Astrocyte of the cerebellum (primary cell): ENCODE measurements around the gene SMYD2.

Source experiments
- DNase-seq: peaks from one replicate; pipeline ENCODE4 v3.0.0-alpha.2; 2011; ENCODE audit warnings: low read depth
- H3K4me3 ChIP-seq: 2 replicates; pipeline ENCODE4 v1.5.1; 2011; ENCODE audit warnings: mild to moderate bottlenecking, low read depth, low read length, moderate library complexity
- CTCF ChIP-seq: IDR thresholded peaks from 2 replicates; pipeline ENCODE4 v1.5.1; 2012; ENCODE audit warnings: low read length, low read depth, moderate library complexity, mild to moderate bottlenecking; ENCODE audit errors: missing control alignments
- in situ Hi-C: cut with HindIII; loops from 2 replicates; pipeline ENCODE4 v1.10.0; 2017; ENCODE audit warnings: low sequenced_read_pairs

The SMYD2 gene

DNA sequence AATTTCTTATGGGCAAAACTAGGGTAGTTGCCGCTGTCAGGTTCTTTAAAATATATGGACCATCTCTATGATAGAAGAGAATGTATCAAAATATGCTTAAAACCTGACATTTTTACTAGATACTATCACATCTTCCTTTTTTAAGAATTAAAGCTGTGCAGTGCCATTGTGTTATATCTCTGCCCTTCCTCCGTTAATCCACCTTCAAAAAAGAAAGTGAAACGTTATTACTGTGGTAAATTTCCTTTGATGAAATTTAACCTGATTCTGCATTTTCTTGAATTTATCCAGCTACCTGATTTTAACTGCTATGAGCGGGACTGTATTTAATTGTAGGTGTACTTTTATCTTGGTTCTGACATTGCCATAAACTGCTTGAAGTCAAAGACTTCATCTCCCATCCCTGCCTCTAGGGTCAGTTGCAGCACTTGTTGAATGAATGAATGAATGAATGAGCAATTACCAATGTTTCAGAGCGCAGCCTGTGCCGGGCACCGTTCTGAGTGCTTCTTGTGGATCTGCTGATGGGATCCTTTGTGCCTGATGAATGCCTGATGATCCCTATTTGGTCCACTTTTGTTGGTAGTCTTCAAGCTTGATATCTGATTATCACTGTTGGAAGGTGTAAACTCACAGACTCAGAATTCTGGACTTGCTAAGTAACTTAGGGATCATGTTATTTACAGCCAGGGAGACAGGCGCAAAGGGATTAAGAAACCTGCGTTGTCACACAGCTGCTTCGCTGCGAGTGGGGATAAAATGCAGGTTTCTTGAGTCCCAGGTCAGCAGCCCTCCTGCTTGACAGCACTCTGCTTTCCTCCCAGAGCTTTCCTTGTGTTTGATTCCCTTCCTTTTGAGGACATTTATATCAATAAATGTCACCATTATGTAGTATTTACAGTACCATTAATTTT lies 30.1 kb downstream of the SMYD2 start:
- in situ Hi-C loops: no loop called here
- no peak overlapping the region for H3K4me3 ChIP-seq
- no peak for DNase-seq

DNA sequence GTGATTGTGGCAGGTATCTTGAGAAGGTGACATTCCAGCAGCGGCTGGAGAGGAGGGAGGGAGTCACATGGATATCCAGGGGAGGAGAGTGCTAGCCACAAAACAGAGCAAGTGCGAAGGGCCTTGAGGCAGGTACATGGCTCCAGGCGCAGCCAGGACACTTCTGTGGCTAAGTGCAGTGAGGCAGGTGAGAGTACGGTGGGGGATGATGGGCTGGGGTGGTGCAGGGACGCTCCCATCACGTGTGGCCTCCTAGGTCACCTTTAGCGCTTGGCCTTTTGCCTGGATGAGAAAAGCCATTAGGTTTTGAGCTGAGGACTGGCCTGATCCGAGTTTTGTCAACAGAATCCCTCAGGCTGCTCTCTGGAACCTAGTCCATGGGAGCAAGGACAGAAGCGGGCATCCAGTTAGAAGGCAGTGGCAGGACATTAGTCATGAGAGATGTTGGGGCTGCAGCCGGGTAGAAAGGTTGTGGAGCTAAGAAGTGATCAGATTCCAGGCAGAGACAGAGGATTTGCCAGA lies 31.6 kb downstream of the SMYD2 start:
- in situ Hi-C loops: no loop called here

More for the DNA sequence above, 30.1 kb downstream of the SMYD2 start:
- TF ChIP-seq CTCF: no peak

DNA sequence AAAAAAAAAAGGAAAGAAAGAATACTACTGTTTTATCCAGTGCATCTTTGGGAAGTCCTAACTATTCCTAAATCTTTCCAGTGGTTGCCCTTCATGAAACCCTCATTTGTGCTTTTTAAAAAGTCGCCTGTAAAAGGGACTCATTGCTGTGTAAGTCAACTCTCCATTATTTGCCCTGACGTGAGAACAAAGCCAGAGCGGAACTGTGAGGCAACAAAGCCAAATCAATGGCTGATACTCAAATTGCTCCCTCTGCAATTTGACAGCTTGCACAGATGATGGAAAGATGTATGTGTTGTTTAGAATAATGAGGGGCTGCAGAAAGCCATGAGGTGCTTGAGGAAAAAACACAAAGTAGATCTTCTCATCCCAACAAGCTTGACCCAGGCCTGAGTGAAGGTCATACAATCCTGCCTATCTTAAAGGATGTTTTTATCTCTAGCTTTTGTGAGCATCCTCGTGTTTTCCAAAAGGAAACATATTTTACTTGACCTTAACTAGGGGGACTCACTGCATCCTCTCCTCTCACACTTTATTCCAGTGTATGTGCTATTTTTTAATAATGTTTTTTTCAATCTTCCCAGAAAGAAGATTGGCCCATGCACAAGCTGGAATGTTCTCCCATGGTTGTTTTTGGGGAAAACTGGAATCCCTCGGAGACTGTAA lies 33.4 kb downstream of the SMYD2 start:
- no peak for TF ChIP-seq CTCF
- in situ Hi-C loops: no loop called here
- no peak overlapping the region for H3K4me3 ChIP-seq
- no peak for DNase-seq

More for the DNA sequence above, 31.6 kb downstream of the SMYD2 start:
- H3K4me3 ChIP-seq: no peak overlapping the region
- no peak for TF ChIP-seq CTCF
- DNase-seq: no peak

GRCh38 chr1:214316593-214316992 lies 35.6 kb downstream of the SMYD2 start:
- no peak for TF ChIP-seq CTCF
- in situ Hi-C loops: no loop called here
- peak; percentile 83 for DNase-seq
- no peak overlapping the region for H3K4me3 ChIP-seq

GRCh38 chr1:214317300-214317699 lies 36.3 kb downstream of the SMYD2 start:
- no peak overlapping the region for H3K4me3 ChIP-seq
- DNase-seq: no peak
- no peak for TF ChIP-seq CTCF
- in situ Hi-C loops: no loop called here

DNA sequence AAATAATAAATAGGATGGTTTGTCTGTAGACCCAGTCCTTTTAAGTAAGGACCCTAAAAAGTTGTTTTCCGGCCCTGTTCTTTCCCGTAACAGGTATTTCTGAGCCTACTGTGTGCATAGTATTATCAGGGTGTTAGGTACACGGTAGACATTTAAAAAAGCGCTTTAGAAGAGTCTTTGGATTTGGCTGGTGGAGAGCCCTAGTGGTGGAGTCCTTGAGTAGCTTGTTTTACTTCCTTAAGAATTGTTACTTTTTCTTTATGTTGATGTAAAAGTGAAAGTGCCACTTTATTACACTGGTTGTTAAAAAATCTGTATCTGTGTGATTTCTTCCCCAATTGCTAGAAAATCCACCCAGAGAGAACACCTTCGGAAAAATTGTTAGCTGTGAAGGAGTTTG lies 36.8 kb downstream of the SMYD2 start:
- peak overlapping the region; percentile 36 for H3K4me3 ChIP-seq
- in situ Hi-C loops: no loop called here
- TF ChIP-seq CTCF: peak; percentile 64
- peak; percentile 28 for DNase-seq
